ENCODE data around the gene GMDS. TPM values are rescaled to one million over a fixed set of nuclear protein-coding genes. Genes with fewer than 3 reads are reported as not detected.

Gene GMDS
- total RNA-seq, 1 donor from 2014 or later, result 19.9 TPM

- no peaks in the 10 kb centered on the region for H3K27me3 ChIP-seq
- H3K4me1 ChIP-seq, result no peaks in the 10 kb centered on the region
- no peak overlapping the region for H3K4me3 ChIP-seq
- DNase-seq (ENCODE audit: low spot score in 2 of 2), result no peak
- no peaks in the 10 kb centered on the region for H3K36me3 ChIP-seq
- TF ChIP-seq CTCF (IDR thresholded peaks at IDR 0.05), result no peak
- H3K9me3 ChIP-seq, result no peaks in the 10 kb centered on the region
- intact Hi-C loops (cut with DNase I), result no loop called here
- H3K27ac ChIP-seq, result no peak overlapping the region
These were observed 298.8 kb downstream of the GMDS start for GRCh38 chr6:1946583-1946982.

GRCh38 chr6:1945235-1945832, 300.1 kb downstream of the GMDS start:
- Histone ChIP-seq H3K4me3 (no peak overlapping the region), H3K27ac (no peak overlapping the region), H3K27me3 (no peaks in the 10 kb centered on the region), H3K4me1 (no peaks in the 10 kb centered on the region), H3K9me3 (no peaks in the 10 kb centered on the region), H3K36me3 (no peaks in the 10 kb centered on the region)
- no peak for DNase-seq (ENCODE audit: low spot score in 2 of 2)
- intact Hi-C loops (cut with DNase I), result no loop called here
- TF ChIP-seq CTCF (IDR thresholded peaks at IDR 0.05), result no peak

- Histone ChIP-seq H3K4me1 (no peaks in the 10 kb centered on the region), H3K4me3 (no peak overlapping the region), H3K36me3 (no peaks in the 10 kb centered on the region), H3K27ac (no peak overlapping the region), H3K27me3 (no peaks in the 10 kb centered on the region), H3K9me3 (no peaks in the 10 kb centered on the region)
- TF ChIP-seq CTCF (IDR thresholded peaks at IDR 0.05), result no peak
- DNase-seq (ENCODE audit: low spot score in 2 of 2), result no peak
- intact Hi-C loops (cut with DNase I), result no loop called here
These were observed 302.6 kb downstream of the GMDS start for GRCh38 chr6:1942834-1943233.

- no peak overlapping the region for H3K27ac ChIP-seq
- no peak overlapping the region for H3K4me3 ChIP-seq
- H3K9me3 ChIP-seq, result no peaks in the 10 kb centered on the region
- H3K27me3 ChIP-seq, result no peaks in the 10 kb centered on the region
- DNase-seq (ENCODE audit: low spot score in 2 of 2), result no peak
- intact Hi-C loops (cut with DNase I), result no loop called here
- TF ChIP-seq CTCF (IDR thresholded peaks at IDR 0.05), result no peak
- H3K4me1 ChIP-seq, result no peaks in the 10 kb centered on the region
- H3K36me3 ChIP-seq, result no peaks in the 10 kb centered on the region
These were observed 303.9 kb downstream of the GMDS start for GRCh38 chr6:1941534-1941933.

- Histone ChIP-seq H3K36me3 (no peaks in the 10 kb centered on the region), H3K27ac (no peak overlapping the region), H3K4me1 (no peaks in the 10 kb centered on the region), H3K4me3 (no peak overlapping the region), H3K9me3 (no peaks in the 10 kb centered on the region), H3K27me3 (no peaks in the 10 kb centered on the region)
- intact Hi-C loops (cut with DNase I), result no loop called here
- no peak for TF ChIP-seq CTCF (IDR thresholded peaks at IDR 0.05)
- DNase-seq (ENCODE audit: low spot score in 2 of 2), result no peak
These were observed 305.0 kb downstream of the GMDS start for GRCh38 chr6:1940381-1940780.

GRCh38 chr6:1933292-1933691, 312.1 kb downstream of the GMDS start:
- Histone ChIP-seq H3K27me3 (no peaks in the 10 kb centered on the region), H3K4me1 (peaks cover 3 to 13% of the 10 kb centered on the region in 2 donors), H3K4me3 (no peak overlapping the region), H3K27ac (no peak overlapping the region), H3K9me3 (no peaks in the 10 kb centered on the region), H3K36me3 (no peaks in the 10 kb centered on the region)
- intact Hi-C loops (cut with DNase I), result no loop called here
- TF ChIP-seq CTCF (IDR thresholded peaks at IDR 0.05), result no peak
- DNase-seq (ENCODE audit: low spot score in 2 of 2), result no peak
